MCF 10A (cell line): ENCODE results near the gene ZNF598. TPM values are rescaled to one million over a fixed set of nuclear protein-coding genes. Genes with fewer than 3 reads are reported as not detected.

Source experiments
- BruUV-seq: library from RNA; stranded (reverse); fragments of 400-500 nt; replicated peaks from 2 replicates; lab custom pipeline; 2021; lab: Mats Ljungman, UMichigan
- CTCF ChIA-PET: fragments of 300-600 bp; sonication (Branson Sonifier 250); formaldehyde crosslinking; extraction: SDS; loops from one replicate; lab custom pipeline; 2021; ENCODE audit warnings: antibody characterized with exemption, inconsistent platforms; lab: Yijun Ruan, JAX
- POLR2A ChIA-PET: fragments of 300-600, 350-650 bp; sonication (Branson Sonifier 250); formaldehyde crosslinking; extraction: SDS; loops from one replicate; lab custom pipeline; 2020; ENCODE audit warnings: antibody characterized with exemption, inconsistent platforms; lab: Yijun Ruan, JAX
- DNase-seq: peaks from one replicate; pipeline ENCODE4 v3.0.0-alpha.2; 2018; ENCODE audit not compliant: unreplicated experiment
- H3K27ac Mint-ChIP-seq: one replicate; pipeline ENCODE4 v1.8.0; 2022; ENCODE audit warnings: mild to moderate bottlenecking, low read depth, mixed read lengths; ENCODE audit not compliant: unreplicated experiment
- H3K27me3 Mint-ChIP-seq: one replicate; pipeline ENCODE4 v1.8.0; 2022; ENCODE audit warnings: mixed read lengths; ENCODE audit not compliant: insufficient read depth, unreplicated experiment
- H3K36me3 Mint-ChIP-seq: one replicate; pipeline ENCODE4 v1.8.0; 2022; ENCODE audit warnings: mild to moderate bottlenecking, moderate library complexity, mixed read lengths; ENCODE audit not compliant: insufficient read depth, unreplicated experiment
- H3K4me1 Mint-ChIP-seq: one replicate; pipeline ENCODE4 v1.8.0; 2022; ENCODE audit warnings: mixed read lengths; ENCODE audit not compliant: insufficient read depth, unreplicated experiment
- H3K4me3 Mint-ChIP-seq: one replicate; pipeline ENCODE4 v1.8.0; 2022; ENCODE audit warnings: mild to moderate bottlenecking, moderate library complexity, mixed read lengths; ENCODE audit not compliant: unreplicated experiment
- H3K9me3 Mint-ChIP-seq: one replicate; pipeline ENCODE4 v1.8.0; 2022; ENCODE audit warnings: mixed read lengths; ENCODE audit not compliant: unreplicated experiment
- CTCF ChIP-seq: fragments of 200-600 bp; IDR thresholded peaks from one replicate; pipeline ENCODE4 v1.8.0; 2022; ENCODE audit warnings: antibody characterized with exemption, mild to moderate bottlenecking; ENCODE audit not compliant: unreplicated experiment
- intact Hi-C: fragments of 100-400 bp; cut with micrococcal nuclease; formaldehyde crosslinking; loops from 2 replicates; pipeline ENCODE4 v1.14.1; 2022
- total RNA-seq: library from RNA; stranded (reverse); gene quantifications from 2 replicates; pipeline ENCODE4 v1.2.3, GENCODE V29; 2022

The ZNF598 gene
- total RNA-seq, 1 experiment from 2014 or later, result 252 TPM

- TF ChIP-seq CTCF, result no peak
- Mint-ChIP-seq H3K4me3 (peak overlapping the region; percentile 79), H3K27me3 (no peaks in the 10 kb centered on the region), H3K9me3 (no peaks in the 10 kb centered on the region), H3K36me3 (peaks cover 32% of the 10 kb centered on the region), H3K4me1 (peaks cover 17% of the 10 kb centered on the region), H3K27ac (peak overlapping the region; percentile 85)
- ChIA-PET POLR2A (interaction anchor here (0.6 to 4.2 kb wide), 43 partner anchors 9 to 524 kb away, joined by 3 to 72 read pairs (median 4); partner anchors contain the start of genes ECI1, FAHD1, GFER and HAGH), CTCF (interaction anchor here (0.7 to 1.8 kb wide), 6 partner anchors 19 to 178 kb away, joined by 3 to 9 read pairs (median 4); partner anchors contain the start of genes NTHL1, RPS2 and TSC2)
- peak; percentile 98 for DNase-seq
- BruUV-seq, result TSS peak; percentile 62
- intact Hi-C loops, result no loop called here
Observed at GRCh38 chr16:2008009-2008526, 1.6 kb downstream of the ZNF598 start.

GRCh38 chr16:2007081-2007836 is 2.4 kb downstream of the ZNF598 start:
- no peaks in the 10 kb centered on the region for H3K9me3 Mint-ChIP-seq
- peak overlapping the region; percentile 79 for H3K4me3 Mint-ChIP-seq
- H3K27ac Mint-ChIP-seq, result peak overlapping the region; percentile 85
- ChIA-PET POLR2A (interaction anchor here (0.6 to 4.2 kb wide), 35 partner anchors 8 to 525 kb away, joined by 3 to 72 read pairs (median 6); partner anchors contain the start of genes ECI1, FAHD1, GFER and HAGH), CTCF (interaction anchor here (0.8 to 1.8 kb wide), 4 partner anchors 40 to 150 kb away, joined by 3 to 9 read pairs (median 5); partner anchors contain the start of genes NTHL1, RPS2 and TSC2)
- H3K27me3 Mint-ChIP-seq, result no peaks in the 10 kb centered on the region
- TF ChIP-seq CTCF, result no peak
- peaks cover 17% of the 10 kb centered on the region for H3K4me1 Mint-ChIP-seq
- intact Hi-C loops, result no loop called here
- no TSS peak for BruUV-seq
- no peak for DNase-seq
- H3K36me3 Mint-ChIP-seq, result peaks cover 38% of the 10 kb centered on the region

- Mint-ChIP-seq H3K27me3 (no peaks in the 10 kb centered on the region), H3K4me3 (peak overlapping the region; percentile 79), H3K4me1 (peaks cover 17% of the 10 kb centered on the region), H3K27ac (peak overlapping the region; percentile 85), H3K9me3 (no peaks in the 10 kb centered on the region), H3K36me3 (peaks cover 41% of the 10 kb centered on the region)
- no peak for TF ChIP-seq CTCF
- intact Hi-C loops, result no loop called here
- BruUV-seq, result no TSS peak
- no peak for DNase-seq
- ChIA-PET CTCF (no interaction called here), POLR2A (interaction anchor here (1.4 to 4.2 kb wide), 2 partner anchors 11 to 34 kb away, joined by 3 to 41 read pairs; partner anchors contain the start of gene TBL3)
Observed at GRCh38 chr16:2006317-2006716, 3.3 kb downstream of the ZNF598 start.

- POLR2A ChIA-PET, result interaction anchor here (1.0 to 4.2 kb wide), 4 partner anchors 9 to 41 kb away, joined by 3 to 41 read pairs (median 10); partner anchors contain the start of genes RPS2 and TBL3
- no peaks in the 10 kb centered on the region for H3K9me3 Mint-ChIP-seq
- no TSS peak for BruUV-seq
- TF ChIP-seq CTCF, result no peak
- H3K4me1 Mint-ChIP-seq, result peaks cover 17% of the 10 kb centered on the region
- no peak for DNase-seq
- H3K4me3 Mint-ChIP-seq, result peak overlapping the region; percentile 79
- peaks cover 48% of the 10 kb centered on the region for H3K36me3 Mint-ChIP-seq
- H3K27ac Mint-ChIP-seq, result no peak overlapping the region
- intact Hi-C loops, result no loop called here
- no peaks in the 10 kb centered on the region for H3K27me3 Mint-ChIP-seq
- CTCF ChIA-PET, result interaction anchor here (0.5 to 2.8 kb wide), 3 partner anchors 135 to 231 kb away, joined by 3 to 13 read pairs (median 4); no protein-coding TSS in a partner anchor
Observed at GRCh38 chr16:2005646-2006045, 4.0 kb downstream of the ZNF598 start.
